Measurements from ENCODE around the gene OSCP1. TPM values are rescaled to one million over a fixed set of nuclear protein-coding genes. Genes with fewer than 3 reads are reported as not detected.

OSCP1 gene
- total and polyA plus RNA-seq, 2 experiments from 2014 or later, result 6.9 to 10.2 TPM

GRCh38 chr1:36396359-36396758, 53.9 kb downstream of the OSCP1 start:
- no peak for TF ChIP-seq EZH2 (IDR thresholded peaks at IDR 0.05; ENCODE audit: insufficient read depth, poor library complexity, severe bottlenecking)
- no peak for TF ChIP-seq EZH2phosphoT487 (IDR thresholded peaks at IDR 0.05; ENCODE audit: insufficient read depth, low read depth)
- H3K79me2 ChIP-seq (ENCODE audit: insufficient read depth), result peaks cover 58% of the 10 kb centered on the region
- peak overlapping the region; percentile 91; the same call in 1 of the 2 replicates for H3K9ac ChIP-seq
- 86 to 90% methylated on average over 6 of the region's 6 CpGs for WGBS, 2 experiments (ENCODE audit: low coverage in 1 of 2, low lambda C conversion rate in 2 of 2, missing lambda C conversion rate in 2 of 2)
- H3K9me3 ChIP-seq (ENCODE audit: low read depth), result no peaks in the 10 kb centered on the region
- in situ Hi-C loops (cut with MboI), result no loop called here
- peak overlapping the region; percentile 86 for H3K4me3 ChIP-seq
- peak overlapping the region; percentile 86 for H3K4me2 ChIP-seq (ENCODE audit: unreplicated experiment)
- H4K20me1 ChIP-seq (ENCODE audit: insufficient read depth), result no peaks in the 10 kb centered on the region
- H3F3A ChIP-seq (ENCODE audit: insufficient read depth), result peaks cover 7% of the 10 kb centered on the region; the same call in 1 of the 2 replicates
- no peak for DNase-seq
- peaks cover 10% of the 10 kb centered on the region; the same call in 1 of the 2 replicates for H3K4me1 ChIP-seq (ENCODE audit: insufficient read depth)
- no peaks in the 10 kb centered on the region for H3K27me3 ChIP-seq (replicated peaks; ENCODE audit: insufficient read depth)
- peaks cover 3% of the 10 kb centered on the region; the same call in 1 of the 2 replicates for H3K36me3 ChIP-seq (ENCODE audit: low read depth)
- no peaks in the 10 kb centered on the region for H3K9me2 ChIP-seq (ENCODE audit: insufficient read depth)
- H2AFZ ChIP-seq, result no peak overlapping the region
- H3K27ac ChIP-seq, result peak overlapping the region; percentile 80; the same call in 1 of the 2 replicates

DNA sequence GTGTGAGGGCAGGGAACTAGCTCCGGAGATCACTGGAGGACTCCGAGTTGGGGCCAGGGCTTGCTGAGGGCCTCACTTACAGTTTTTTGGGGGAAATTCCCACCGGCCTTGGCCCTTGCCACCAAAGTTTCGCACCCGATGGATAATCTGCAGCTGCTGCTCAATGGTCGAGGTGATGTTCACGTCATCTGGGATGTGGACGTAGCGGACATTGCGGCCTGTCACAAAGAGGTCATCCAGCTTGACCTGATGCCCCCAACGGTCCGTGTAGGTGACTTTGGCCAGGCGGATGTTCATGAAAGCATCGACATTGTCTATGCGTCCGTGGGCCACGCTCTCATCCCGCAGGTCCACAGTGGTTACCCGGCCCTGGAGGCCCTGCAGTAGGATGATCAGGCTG, 56.6 kb downstream of the OSCP1 start:
- Histone ChIP-seq H3K4me2 (ENCODE audit: unreplicated experiment) (no peak overlapping the region), H3K27me3 (replicated peaks; ENCODE audit: insufficient read depth) (no peaks in the 10 kb centered on the region), H3K9me2 (ENCODE audit: insufficient read depth) (no peaks in the 10 kb centered on the region), H3K4me3 (no peak overlapping the region), H2AFZ (no peak overlapping the region), H3K9ac (no peak overlapping the region), H4K20me1 (ENCODE audit: insufficient read depth) (no peaks in the 10 kb centered on the region), H3K36me3 (ENCODE audit: low read depth) (peaks cover 3% of the 10 kb centered on the region; the same call in 1 of the 2 replicates), H3K9me3 (ENCODE audit: low read depth) (no peaks in the 10 kb centered on the region), H3K27ac (no peak overlapping the region), H3K4me1 (ENCODE audit: insufficient read depth) (peaks cover 6% of the 10 kb centered on the region; the same call in 1 of the 2 replicates), H3F3A (ENCODE audit: insufficient read depth) (peaks cover 14% of the 10 kb centered on the region), H3K79me2 (ENCODE audit: insufficient read depth) (peaks cover 58% of the 10 kb centered on the region)
- in situ Hi-C loops (cut with MboI), result no loop called here
- 91 to 96% methylated on average over 19 of the region's 19 CpGs for WGBS, 2 experiments (ENCODE audit: low coverage in 1 of 2, low lambda C conversion rate in 2 of 2, missing lambda C conversion rate in 2 of 2)
- DNase-seq, result no peak
- TF ChIP-seq EZH2phosphoT487 (IDR thresholded peaks at IDR 0.05; ENCODE audit: insufficient read depth, low read depth) (no peak), EZH2 (IDR thresholded peaks at IDR 0.05; ENCODE audit: insufficient read depth, poor library complexity, severe bottlenecking) (no peak)

- Histone ChIP-seq H3K4me2 (ENCODE audit: unreplicated experiment) (no peak overlapping the region), H3K27ac (no peak overlapping the region), H4K20me1 (ENCODE audit: insufficient read depth) (no peaks in the 10 kb centered on the region), H3K27me3 (replicated peaks; ENCODE audit: insufficient read depth) (no peaks in the 10 kb centered on the region), H3K4me1 (ENCODE audit: insufficient read depth) (peaks cover 12% of the 10 kb centered on the region), H3K9ac (no peak overlapping the region), H2AFZ (no peak overlapping the region), H3K9me2 (ENCODE audit: insufficient read depth) (no peaks in the 10 kb centered on the region), H3K36me3 (ENCODE audit: low read depth) (peaks cover 3% of the 10 kb centered on the region; the same call in 1 of the 2 replicates), H3K9me3 (ENCODE audit: low read depth) (no peaks in the 10 kb centered on the region), H3F3A (ENCODE audit: insufficient read depth) (peaks cover 22% of the 10 kb centered on the region), H3K79me2 (ENCODE audit: insufficient read depth) (peaks cover 54% of the 10 kb centered on the region), H3K4me3 (no peak overlapping the region)
- DNase-seq, result no peak
- TF ChIP-seq EZH2 (IDR thresholded peaks at IDR 0.05; ENCODE audit: insufficient read depth, poor library complexity, severe bottlenecking) (no peak), EZH2phosphoT487 (IDR thresholded peaks at IDR 0.05; ENCODE audit: insufficient read depth, low read depth) (no peak)
- WGBS, 2 experiments (ENCODE audit: low coverage in 1 of 2, low lambda C conversion rate in 2 of 2, missing lambda C conversion rate in 2 of 2), result 88 to 97% methylated on average over 4 of the region's 4 CpGs
- in situ Hi-C loops (cut with MboI), result no loop called here
Observed at GRCh38 chr1:36392836-36393235, 57.4 kb downstream of the OSCP1 start.

- Histone ChIP-seq H2AFZ (no peak overlapping the region), H3K27me3 (replicated peaks; ENCODE audit: insufficient read depth) (no peaks in the 10 kb centered on the region), H3K9ac (no peak overlapping the region), H3K4me1 (ENCODE audit: insufficient read depth) (peaks cover 17% of the 10 kb centered on the region), H4K20me1 (ENCODE audit: insufficient read depth) (no peaks in the 10 kb centered on the region), H3K79me2 (ENCODE audit: insufficient read depth) (peaks cover 42% of the 10 kb centered on the region), H3K9me2 (ENCODE audit: insufficient read depth) (no peaks in the 10 kb centered on the region), H3K4me3 (no peak overlapping the region), H3K9me3 (ENCODE audit: low read depth) (no peaks in the 10 kb centered on the region), H3K36me3 (ENCODE audit: low read depth) (peaks cover 3% of the 10 kb centered on the region; the same call in 1 of the 2 replicates), H3K27ac (no peak overlapping the region), H3K4me2 (ENCODE audit: unreplicated experiment) (no peak overlapping the region), H3F3A (ENCODE audit: insufficient read depth) (peaks cover 35% of the 10 kb centered on the region)
- no peak for DNase-seq
- TF ChIP-seq EZH2phosphoT487 (IDR thresholded peaks at IDR 0.05; ENCODE audit: insufficient read depth, low read depth), result no peak
- no peak for TF ChIP-seq EZH2 (IDR thresholded peaks at IDR 0.05; ENCODE audit: insufficient read depth, poor library complexity, severe bottlenecking)
- WGBS, 2 experiments (ENCODE audit: low coverage in 1 of 2, low lambda C conversion rate in 2 of 2, missing lambda C conversion rate in 2 of 2), result 95 to 96% methylated on average over 8 of the region's 8 CpGs
- in situ Hi-C loops (cut with MboI), result no loop called here
Observed at GRCh38 chr1:36391271-36391670, 59.0 kb downstream of the OSCP1 start.
